Body of pancreas (tissue), 4 donors: Measurements from ENCODE around the gene BUB3.

ENCODE experiments used
- POLR2A ChIP-seq, 3 donors: fragments of 450-650 bp; IDR thresholded peaks; one replicate each; pipeline ENCODE4 v1.6.1; 2016; ENCODE audit warnings: antibody characterized with exemption in 3 of 3, mild to moderate bottlenecking in 2 of 3
- TF ChIP-seq, protein P1 (sequence below), 7 experiments: fragments of 450-650 bp in 4 of 7; fragments of 200-600 bp in 3 of 7; sonication (generic) in 3 of 7; IDR thresholded peaks; one replicate each; pipeline ENCODE4 v1.5.1; 2016 to 2019; ENCODE audit warnings: antibody characterized with exemption in 7 of 7

GRCh38 chr10:123205041-123205440 lies 50.8 kb downstream of the BUB3 start:
- TF ChIP-seq, protein P1, sequence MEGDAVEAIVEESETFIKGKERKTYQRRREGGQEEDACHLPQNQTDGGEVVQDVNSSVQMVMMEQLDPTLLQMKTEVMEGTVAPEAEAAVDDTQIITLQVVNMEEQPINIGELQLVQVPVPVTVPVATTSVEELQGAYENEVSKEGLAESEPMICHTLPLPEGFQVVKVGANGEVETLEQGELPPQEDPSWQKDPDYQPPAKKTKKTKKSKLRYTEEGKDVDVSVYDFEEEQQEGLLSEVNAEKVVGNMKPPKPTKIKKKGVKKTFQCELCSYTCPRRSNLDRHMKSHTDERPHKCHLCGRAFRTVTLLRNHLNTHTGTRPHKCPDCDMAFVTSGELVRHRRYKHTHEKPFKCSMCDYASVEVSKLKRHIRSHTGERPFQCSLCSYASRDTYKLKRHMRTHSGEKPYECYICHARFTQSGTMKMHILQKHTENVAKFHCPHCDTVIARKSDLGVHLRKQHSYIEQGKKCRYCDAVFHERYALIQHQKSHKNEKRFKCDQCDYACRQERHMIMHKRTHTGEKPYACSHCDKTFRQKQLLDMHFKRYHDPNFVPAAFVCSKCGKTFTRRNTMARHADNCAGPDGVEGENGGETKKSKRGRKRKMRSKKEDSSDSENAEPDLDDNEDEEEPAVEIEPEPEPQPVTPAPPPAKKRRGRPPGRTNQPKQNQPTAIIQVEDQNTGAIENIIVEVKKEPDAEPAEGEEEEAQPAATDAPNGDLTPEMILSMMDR (IDR thresholded peaks at IDR 0.05), result no peak
- no peak for TF ChIP-seq POLR2A (IDR thresholded peaks at IDR 0.05)
